ENCODE results near the gene UBE3B. TPM values are rescaled to one million over a fixed set of nuclear protein-coding genes. Genes with fewer than 3 reads are reported as not detected.

Gene UBE3B
- total and polyA plus RNA-seq, 5 donors from 2014 or later: 16.8 to 38.2 (median 22.2) TPM

GRCh38 chr12:109535863-109536250, 58.4 kb downstream of the UBE3B start:
- Histone ChIP-seq H3K9me3 (ENCODE audit: control insufficient read depth in 2 of 2, low read length in 2 of 2) (no peaks in the 10 kb centered on the region), H3K27me3 (ENCODE audit: control insufficient read depth, insufficient read depth, low read length) (no peaks in the 10 kb centered on the region), H3K4me1 (ENCODE audit: control insufficient read depth, insufficient read depth, low read length, poor library complexity, severe bottlenecking) (no peaks in the 10 kb centered on the region), H3K4me3 (ENCODE audit: low read depth, low read length) (no peak overlapping the region), H3K27ac (ENCODE audit: insufficient read depth, low read length, poor library complexity, severe bottlenecking) (no peak overlapping the region), H3K36me3 (ENCODE audit: control insufficient read depth, insufficient read depth, low read length) (peaks cover 30% of the 10 kb centered on the region)
- H3K27ac Mint-ChIP-seq: no peak overlapping the region
- H3K9me3 Mint-ChIP-seq: no peaks in the 10 kb centered on the region
- ATAC-seq (ENCODE audit: low read depth in 2 of 2) (no peak), DNase-seq (no peak)
- H3K27me3 Mint-ChIP-seq: no peaks in the 10 kb centered on the region
- peaks cover 18% of the 10 kb centered on the region for H3K36me3 Mint-ChIP-seq
- no peak overlapping the region for H3K4me3 Mint-ChIP-seq
- no peaks in the 10 kb centered on the region for H3K4me1 Mint-ChIP-seq

GRCh38 chr12:109537136-109537535, 59.7 kb downstream of the UBE3B start:
- peaks cover 20% of the 10 kb centered on the region for H3K36me3 ChIP-seq (ENCODE audit: control insufficient read depth, insufficient read depth, low read length)
- no peaks in the 10 kb centered on the region for H3K4me1 Mint-ChIP-seq
- H3K4me3 ChIP-seq (ENCODE audit: low read depth, low read length): no peak overlapping the region
- DNase-seq (no peak), ATAC-seq (ENCODE audit: low read depth in 2 of 2) (no peak)
- no peak overlapping the region for H3K4me3 Mint-ChIP-seq
- H3K27ac ChIP-seq (ENCODE audit: insufficient read depth, low read length, poor library complexity, severe bottlenecking): no peak overlapping the region
- H3K9me3 Mint-ChIP-seq: no peaks in the 10 kb centered on the region
- no peaks in the 10 kb centered on the region for H3K27me3 Mint-ChIP-seq
- no peak overlapping the region for H3K27ac Mint-ChIP-seq
- no peaks in the 10 kb centered on the region for H3K4me1 ChIP-seq (ENCODE audit: control insufficient read depth, insufficient read depth, low read length, poor library complexity, severe bottlenecking)
- no peaks in the 10 kb centered on the region for H3K27me3 ChIP-seq (ENCODE audit: control insufficient read depth, insufficient read depth, low read length)
- H3K9me3 ChIP-seq (ENCODE audit: control insufficient read depth in 2 of 2, low read length in 2 of 2): no peaks in the 10 kb centered on the region
- peaks cover 13% of the 10 kb centered on the region for H3K36me3 Mint-ChIP-seq

- DNase-seq (no peak), ATAC-seq (ENCODE audit: low read depth in 2 of 2) (no peak)
- H3K4me3 ChIP-seq (ENCODE audit: low read depth, low read length): no peak overlapping the region
- no peak overlapping the region for H3K27ac ChIP-seq (ENCODE audit: insufficient read depth, low read length, poor library complexity, severe bottlenecking)
- H3K9me3 ChIP-seq (ENCODE audit: control insufficient read depth in 2 of 2, low read length in 2 of 2): no peaks in the 10 kb centered on the region
- no peak overlapping the region for H3K27ac Mint-ChIP-seq
- H3K4me1 ChIP-seq (ENCODE audit: control insufficient read depth, insufficient read depth, low read length, poor library complexity, severe bottlenecking): no peaks in the 10 kb centered on the region
- peaks cover 14% of the 10 kb centered on the region for H3K36me3 ChIP-seq (ENCODE audit: control insufficient read depth, insufficient read depth, low read length)
- no peaks in the 10 kb centered on the region for H3K27me3 ChIP-seq (ENCODE audit: control insufficient read depth, insufficient read depth, low read length)
- H3K9me3 Mint-ChIP-seq: no peaks in the 10 kb centered on the region
- no peaks in the 10 kb centered on the region for H3K4me1 Mint-ChIP-seq
- no peak overlapping the region for H3K4me3 Mint-ChIP-seq
- peaks cover 13% of the 10 kb centered on the region for H3K36me3 Mint-ChIP-seq
- no peaks in the 10 kb centered on the region for H3K27me3 Mint-ChIP-seq
Measured at GRCh38 chr12:109538191-109538863, 60.9 kb downstream of the UBE3B start.

GRCh38 chr12:109539508-109539907, 62.1 kb downstream of the UBE3B start:
- Histone ChIP-seq H3K27ac (ENCODE audit: insufficient read depth, low read length, poor library complexity, severe bottlenecking) (no peak overlapping the region), H3K27me3 (ENCODE audit: control insufficient read depth, insufficient read depth, low read length) (no peaks in the 10 kb centered on the region), H3K9me3 (ENCODE audit: control insufficient read depth in 2 of 2, low read length in 2 of 2) (no peaks in the 10 kb centered on the region), H3K4me3 (ENCODE audit: low read depth, low read length) (no peak overlapping the region), H3K4me1 (ENCODE audit: control insufficient read depth, insufficient read depth, low read length, poor library complexity, severe bottlenecking) (no peaks in the 10 kb centered on the region), H3K36me3 (ENCODE audit: control insufficient read depth, insufficient read depth, low read length) (peaks cover 8% of the 10 kb centered on the region)
- Mint-ChIP-seq H3K27me3 (no peaks in the 10 kb centered on the region), H3K27ac (no peak overlapping the region), H3K36me3 (peaks cover 11% of the 10 kb centered on the region), H3K4me1 (peaks cover 0 to 4% (median 2%) of the 10 kb centered on the region in 4 donors), H3K9me3 (no peaks in the 10 kb centered on the region), H3K4me3 (no peak overlapping the region)
- DNase-seq: no peak
- ATAC-seq (ENCODE audit: low read depth in 2 of 2): no peak

GRCh38 chr12:109540526-109541412, 63.3 kb downstream of the UBE3B start:
- Histone ChIP-seq H3K27me3 (ENCODE audit: control insufficient read depth, insufficient read depth, low read length) (no peaks in the 10 kb centered on the region), H3K4me3 (ENCODE audit: low read depth, low read length) (no peak overlapping the region), H3K27ac (ENCODE audit: insufficient read depth, low read length, poor library complexity, severe bottlenecking) (no peak overlapping the region), H3K36me3 (ENCODE audit: control insufficient read depth, insufficient read depth, low read length) (no peaks in the 10 kb centered on the region), H3K4me1 (ENCODE audit: control insufficient read depth, insufficient read depth, low read length, poor library complexity, severe bottlenecking) (peaks cover 9% of the 10 kb centered on the region), H3K9me3 (ENCODE audit: control insufficient read depth in 2 of 2, low read length in 2 of 2) (no peaks in the 10 kb centered on the region)
- H3K27me3 Mint-ChIP-seq: no peaks in the 10 kb centered on the region
- peaks cover 5% of the 10 kb centered on the region for H3K36me3 Mint-ChIP-seq
- H3K9me3 Mint-ChIP-seq: no peaks in the 10 kb centered on the region
- ATAC-seq (ENCODE audit: low read depth in 2 of 2): no peak
- no peak overlapping the region for H3K27ac Mint-ChIP-seq
- no peak for DNase-seq
- peaks cover 0 to 11% (median 5%) of the 10 kb centered on the region in 4 donors for H3K4me1 Mint-ChIP-seq
- H3K4me3 Mint-ChIP-seq: no peak overlapping the region

- H3K27ac Mint-ChIP-seq: peak overlapping the region in 1 of 3 donors; percentile 54
- Histone ChIP-seq H3K27ac (ENCODE audit: insufficient read depth, low read length, poor library complexity, severe bottlenecking) (no peak overlapping the region), H3K4me3 (ENCODE audit: low read depth, low read length) (no peak overlapping the region), H3K9me3 (ENCODE audit: control insufficient read depth in 2 of 2, low read length in 2 of 2) (no peaks in the 10 kb centered on the region), H3K36me3 (ENCODE audit: control insufficient read depth, insufficient read depth, low read length) (no peaks in the 10 kb centered on the region), H3K4me1 (ENCODE audit: control insufficient read depth, insufficient read depth, low read length, poor library complexity, severe bottlenecking) (peaks cover 9% of the 10 kb centered on the region), H3K27me3 (ENCODE audit: control insufficient read depth, insufficient read depth, low read length) (no peaks in the 10 kb centered on the region)
- DNase-seq (no peak), ATAC-seq (ENCODE audit: low read depth in 2 of 2) (no peak)
- peaks cover 5% of the 10 kb centered on the region for H3K36me3 Mint-ChIP-seq
- H3K4me1 Mint-ChIP-seq: peaks cover 0 to 11% (median 5%) of the 10 kb centered on the region in 4 donors
- H3K4me3 Mint-ChIP-seq: no peak overlapping the region
- no peaks in the 10 kb centered on the region for H3K9me3 Mint-ChIP-seq
- no peaks in the 10 kb centered on the region for H3K27me3 Mint-ChIP-seq
Measured at GRCh38 chr12:109541413-109541726, 63.9 kb downstream of the UBE3B start.

- Mint-ChIP-seq H3K4me3 (no peak overlapping the region), H3K4me1 (peaks cover 0 to 11% (median 5%) of the 10 kb centered on the region in 4 donors), H3K9me3 (no peaks in the 10 kb centered on the region), H3K36me3 (no peaks in the 10 kb centered on the region), H3K27ac (peak overlapping the region in 2 of 3 donors; percentile 46 to 54), H3K27me3 (peaks cover 3% of the 10 kb centered on the region)
- ATAC-seq (ENCODE audit: low read depth in 2 of 2): no peak
- Histone ChIP-seq H3K4me1 (ENCODE audit: control insufficient read depth, insufficient read depth, low read length, poor library complexity, severe bottlenecking) (peaks cover 9% of the 10 kb centered on the region), H3K4me3 (ENCODE audit: low read depth, low read length) (no peak overlapping the region), H3K27ac (ENCODE audit: insufficient read depth, low read length, poor library complexity, severe bottlenecking) (no peak overlapping the region), H3K36me3 (ENCODE audit: control insufficient read depth, insufficient read depth, low read length) (no peaks in the 10 kb centered on the region), H3K27me3 (ENCODE audit: control insufficient read depth, insufficient read depth, low read length) (no peaks in the 10 kb centered on the region), H3K9me3 (ENCODE audit: control insufficient read depth in 2 of 2, low read length in 2 of 2) (no peaks in the 10 kb centered on the region)
- no peak for DNase-seq
Measured at GRCh38 chr12:109542014-109542413, 64.6 kb downstream of the UBE3B start.
